ENCODE data around the gene RAMP3.

The RAMP3 gene

DNA sequence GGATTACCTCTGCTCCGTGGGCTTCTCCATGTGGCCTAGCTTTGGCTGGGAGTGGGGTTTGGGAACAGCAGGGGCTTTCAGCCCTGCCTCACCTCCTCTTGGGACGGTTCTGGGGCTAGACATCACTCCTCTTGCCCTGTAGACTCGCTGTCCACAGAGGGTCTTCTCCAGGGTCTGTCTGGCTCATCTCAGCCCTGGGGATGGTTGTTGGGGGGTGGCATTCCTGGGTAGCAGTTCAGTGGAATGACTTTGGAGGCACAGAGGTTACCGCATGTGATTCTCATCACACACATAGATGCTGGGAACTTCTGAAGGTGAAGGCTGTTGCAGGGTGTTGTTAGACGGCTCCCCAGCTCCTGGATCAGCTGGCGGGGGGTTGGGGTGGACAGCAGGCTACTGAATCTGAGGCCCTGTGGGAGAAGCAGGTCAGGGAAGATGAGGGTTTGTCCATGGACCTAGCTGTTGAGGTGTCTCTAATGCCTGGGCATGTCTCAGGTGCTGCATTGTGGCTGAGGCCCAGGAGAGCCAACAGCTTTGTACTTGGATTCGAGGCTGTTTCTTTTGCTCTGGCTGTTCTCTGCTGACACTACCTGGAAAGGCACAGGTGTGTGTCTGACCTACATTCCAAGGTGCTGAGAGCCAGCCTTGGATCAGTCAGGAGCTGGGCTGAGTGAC is 23.8 kb downstream of the RAMP3 start:
- DNase-seq, result no peak

DNA sequence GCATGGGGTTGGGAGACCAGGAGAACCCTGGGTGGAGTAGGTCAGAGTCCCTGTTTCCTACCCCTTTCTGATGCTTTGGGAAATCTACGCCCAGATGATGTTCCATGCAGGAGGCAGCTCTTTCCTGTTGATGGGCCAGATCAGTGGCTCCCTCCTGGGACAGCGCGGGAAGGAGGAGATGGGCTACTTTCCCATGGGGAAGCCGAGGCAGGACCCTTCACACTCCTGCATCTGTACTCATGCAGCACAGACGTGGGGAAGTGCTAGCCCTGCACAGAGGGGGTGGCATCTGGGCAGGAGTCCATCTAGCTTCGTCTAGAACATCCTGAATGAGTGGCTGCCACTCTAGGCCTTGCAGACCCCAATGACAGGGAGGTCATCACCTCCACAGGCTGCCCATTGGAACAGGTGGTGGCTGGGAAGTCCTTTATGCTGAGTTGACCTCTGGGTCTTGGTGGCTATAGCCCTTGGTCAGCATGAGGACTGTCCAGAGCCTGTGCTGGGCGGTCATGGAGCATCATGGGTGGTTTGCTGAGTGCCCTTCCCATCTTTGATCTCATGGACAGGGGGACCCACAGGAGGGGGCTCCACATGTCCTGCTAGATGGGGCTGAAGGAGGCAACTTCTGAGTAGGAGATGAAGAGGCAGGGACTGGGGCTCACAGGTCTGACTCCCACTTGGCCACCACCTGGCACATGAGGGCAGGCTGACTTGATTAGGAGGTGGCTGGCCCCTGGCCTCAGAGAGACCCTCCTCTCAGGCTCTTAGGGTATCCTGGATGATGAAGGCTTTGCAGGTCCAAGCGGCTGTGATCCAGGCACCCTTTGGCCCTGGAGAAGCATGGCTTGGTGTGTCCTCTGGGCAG is 24.6 kb downstream of the RAMP3 start:
- DNase-seq, result no peak

DNA sequence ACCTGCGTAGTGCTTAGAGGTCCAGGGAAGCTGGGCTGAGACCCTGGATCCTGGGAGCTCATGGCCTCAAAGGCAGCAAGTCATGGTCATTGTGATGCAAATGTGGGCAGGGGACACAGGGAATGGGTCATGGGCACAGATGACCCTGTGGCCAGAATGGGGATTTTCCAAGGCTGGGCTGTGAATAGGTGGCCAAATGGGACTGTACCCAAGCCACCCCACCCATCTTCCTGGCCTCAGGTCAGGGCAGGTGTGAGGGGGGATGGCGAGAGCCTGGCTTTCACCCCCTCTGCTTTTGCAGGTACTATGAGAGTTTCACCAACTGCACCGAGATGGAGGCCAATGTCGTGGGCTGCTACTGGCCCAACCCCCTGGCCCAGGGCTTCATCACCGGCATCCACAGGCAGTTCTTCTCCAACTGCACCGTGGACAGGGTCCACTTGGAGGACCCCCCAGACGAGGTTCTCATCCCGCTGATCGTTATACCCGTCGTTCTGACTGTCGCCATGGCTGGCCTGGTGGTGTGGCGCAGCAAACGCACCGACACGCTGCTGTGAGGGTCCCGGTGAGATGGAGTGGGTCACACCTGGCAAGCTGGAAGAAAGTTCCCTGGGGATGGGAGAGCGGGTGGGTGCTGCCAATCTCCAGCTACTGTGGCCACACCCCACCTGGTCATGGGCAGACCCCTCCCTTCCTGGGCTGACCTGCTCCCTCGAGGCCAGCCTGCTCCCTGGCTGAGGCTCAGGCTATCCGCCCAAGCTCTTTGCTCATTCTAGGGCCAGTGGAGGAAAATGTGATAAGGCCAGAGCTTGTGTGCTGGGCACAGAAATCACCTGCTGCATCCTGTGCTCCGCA is 25.5 kb downstream of the RAMP3 start:
- DNase-seq, result no peak

DNA sequence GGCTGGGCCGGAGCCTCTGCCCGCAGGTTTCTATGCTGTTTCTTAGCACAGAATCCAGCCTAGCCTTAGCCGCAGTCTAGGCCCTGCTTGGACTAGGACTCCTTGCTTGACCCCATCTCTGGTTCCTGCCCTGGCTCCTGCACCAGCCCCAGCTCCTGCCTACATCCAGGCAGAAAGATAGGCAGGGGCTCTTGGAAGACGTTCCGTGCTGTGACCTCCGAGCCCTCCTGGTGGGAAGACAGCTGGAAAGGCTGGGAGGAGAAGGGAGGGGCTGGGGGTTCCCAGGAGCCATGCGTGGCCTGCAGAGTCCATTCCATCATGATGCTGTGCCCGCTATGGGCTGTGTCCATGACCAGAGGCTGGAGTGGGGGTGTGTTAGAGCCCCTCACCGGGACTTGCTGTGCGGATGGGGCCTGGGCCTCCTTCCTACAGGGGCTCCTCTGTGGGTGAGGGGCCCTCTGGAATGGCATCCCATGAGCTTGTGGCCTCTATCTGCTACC is 26.2 kb downstream of the RAMP3 start:
- no peak for DNase-seq

DNA sequence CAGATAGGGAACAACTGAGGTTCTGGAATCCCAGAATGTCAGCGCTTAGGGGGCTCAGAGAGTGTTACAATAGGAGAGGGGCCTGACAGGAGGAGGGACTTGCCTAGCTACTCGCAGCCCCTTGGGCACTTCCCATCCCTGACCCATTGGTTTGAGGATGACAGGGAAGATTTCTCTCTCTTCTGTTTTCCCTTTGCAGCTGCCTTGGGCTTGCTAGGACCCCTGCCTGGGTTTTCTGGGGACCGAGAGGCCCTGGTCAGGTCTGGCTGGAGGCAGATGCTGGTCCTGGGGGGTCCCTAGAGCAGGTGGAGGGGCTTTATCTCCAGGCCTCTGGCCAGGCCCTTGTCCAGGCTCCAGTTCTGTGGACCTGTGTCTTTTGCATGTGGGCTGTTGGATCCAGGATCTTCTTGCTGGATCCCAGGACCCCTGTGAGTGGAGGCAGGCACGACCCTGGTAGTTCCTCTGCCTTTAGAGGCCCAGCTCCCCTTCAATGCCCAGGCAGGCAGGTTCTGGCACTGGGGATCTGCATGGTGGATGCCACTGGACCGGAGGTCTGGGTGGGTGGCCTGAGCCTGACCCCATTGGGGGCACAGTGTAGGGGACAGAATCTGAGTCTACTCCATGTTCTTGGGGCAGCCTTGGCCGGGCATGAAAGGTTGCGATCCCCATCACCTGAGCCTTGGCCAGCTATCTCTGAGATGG is 26.9 kb downstream of the RAMP3 start:
- DNase-seq, result no peak

DNA sequence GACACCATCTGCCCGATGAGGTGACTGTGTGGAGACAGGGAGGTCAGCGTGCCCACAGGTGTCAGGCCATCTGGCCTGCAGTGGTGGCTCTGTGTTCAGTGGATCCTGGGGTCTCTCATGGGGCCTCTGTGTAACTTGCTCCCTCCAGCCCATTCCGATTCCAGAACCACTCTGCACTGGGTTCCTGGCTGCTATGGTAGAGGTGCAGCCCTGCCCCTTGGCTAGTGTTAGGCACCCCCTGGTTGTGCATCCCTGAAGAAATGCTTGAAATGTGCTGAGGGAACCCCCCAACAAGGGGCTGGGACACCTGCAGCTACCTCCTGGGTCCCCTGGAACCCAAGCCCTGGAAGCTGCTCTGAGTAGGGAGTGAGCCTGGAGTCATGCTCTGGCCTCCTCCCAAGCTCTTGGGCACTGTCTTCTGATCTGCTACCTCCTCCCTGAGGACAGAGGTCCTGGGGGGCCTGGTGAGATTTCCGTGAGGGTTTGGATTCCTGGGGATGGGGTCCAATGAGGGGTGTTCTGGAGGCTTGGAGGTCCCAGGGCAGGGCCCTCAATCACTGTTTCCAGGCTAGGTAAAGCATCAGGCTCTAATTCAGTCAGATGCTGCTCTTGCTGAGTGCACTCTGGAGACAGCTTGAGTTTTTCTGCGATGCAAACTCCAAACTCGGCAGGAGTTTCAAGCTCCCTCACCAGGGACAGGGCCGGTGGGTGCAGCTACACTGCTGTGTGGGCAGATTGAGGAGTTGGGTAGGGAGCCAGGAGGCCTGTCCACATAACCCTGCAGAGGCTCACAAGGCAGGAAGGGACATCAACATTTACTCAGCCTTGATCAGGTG is 27.7 kb downstream of the RAMP3 start:
- DNase-seq, result no peak

DNA sequence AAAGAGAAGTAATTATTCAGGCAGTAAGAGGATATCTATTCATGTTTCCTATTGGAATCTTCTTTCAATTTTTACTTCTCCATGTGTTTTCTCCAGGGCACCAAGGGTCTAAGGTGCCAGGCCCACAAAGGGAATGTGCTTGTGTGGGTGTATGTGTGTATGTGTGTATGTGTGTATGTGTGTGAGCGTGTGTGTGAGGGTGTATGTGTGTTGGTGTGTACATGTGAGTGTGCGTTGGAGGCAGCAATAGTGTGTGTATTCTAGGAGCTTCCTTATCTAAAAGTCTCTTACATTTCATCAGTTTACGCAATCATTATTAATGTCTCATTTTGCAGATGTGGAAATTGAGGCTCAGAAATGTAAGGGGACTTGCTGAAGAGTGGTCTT is 28.3 kb downstream of the RAMP3 start:
- no peak for DNase-seq

DNA sequence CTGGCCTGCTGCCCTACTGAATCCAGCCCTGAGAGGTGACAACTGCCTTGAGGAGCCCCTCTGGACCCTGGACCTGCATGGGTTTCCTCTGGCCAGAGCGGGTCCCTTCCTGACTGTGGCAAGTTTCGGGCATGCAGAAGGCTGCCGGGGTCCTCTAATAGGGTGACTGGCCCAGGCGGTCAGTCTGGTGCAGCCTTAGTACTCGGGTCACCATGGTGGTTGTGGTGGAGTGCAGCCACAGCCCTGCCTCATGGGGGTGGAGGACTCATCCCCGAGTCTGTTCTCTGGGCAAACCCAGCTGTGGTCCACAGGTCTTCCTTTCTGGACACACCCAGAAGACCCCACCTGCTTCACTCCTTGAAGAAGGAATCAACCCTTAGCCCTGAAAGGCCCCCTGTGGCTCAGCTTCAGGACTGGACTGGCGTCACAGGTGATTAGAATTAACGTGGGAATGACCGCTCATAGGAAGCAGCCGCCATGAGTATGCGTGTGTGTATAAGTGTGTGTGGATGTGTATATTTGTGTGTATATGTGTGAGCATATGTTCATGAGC is 28.7 kb downstream of the RAMP3 start:
- no peak for DNase-seq

DNA sequence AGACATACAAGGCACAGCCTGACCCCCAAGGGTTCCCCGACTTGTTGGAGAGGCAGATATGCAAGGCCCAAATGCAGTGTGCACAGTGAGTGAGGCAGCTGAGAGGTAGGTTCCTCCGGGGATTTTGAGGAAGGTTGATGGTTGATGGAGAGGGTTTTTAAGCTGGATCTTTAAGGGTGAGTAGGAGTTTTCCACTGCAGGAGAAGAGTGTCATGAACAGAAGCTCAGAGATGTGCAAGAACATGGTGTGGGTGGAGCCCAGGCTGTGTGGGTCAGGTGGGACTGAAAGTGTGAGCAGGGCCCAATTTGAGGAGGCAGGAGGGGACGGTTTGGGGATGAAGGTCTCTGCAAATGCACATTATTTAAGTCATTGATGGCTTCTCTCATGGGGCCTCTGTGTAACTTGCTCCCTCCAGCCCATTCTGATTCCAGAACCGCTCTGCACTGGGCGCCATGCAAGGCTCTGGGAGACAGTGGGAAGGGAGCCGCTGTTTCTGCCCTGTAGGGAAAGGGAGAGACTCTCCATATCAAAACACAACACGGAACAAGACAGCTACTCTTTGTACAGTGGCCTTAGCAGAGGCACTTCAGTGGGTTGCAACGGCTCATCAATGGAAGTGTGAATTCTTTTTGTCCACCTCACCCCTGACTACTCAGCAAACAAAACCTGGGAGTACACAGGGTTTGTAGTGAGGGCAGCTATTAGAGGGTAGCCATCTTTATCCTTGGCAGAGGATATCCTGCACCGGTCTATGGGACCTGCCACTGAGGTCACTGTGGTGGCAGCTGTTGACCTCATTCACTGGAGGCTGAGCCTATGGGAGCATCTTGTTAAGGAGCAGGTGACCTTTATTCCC is 29.7 kb downstream of the RAMP3 start:
- no peak for DNase-seq

DNA sequence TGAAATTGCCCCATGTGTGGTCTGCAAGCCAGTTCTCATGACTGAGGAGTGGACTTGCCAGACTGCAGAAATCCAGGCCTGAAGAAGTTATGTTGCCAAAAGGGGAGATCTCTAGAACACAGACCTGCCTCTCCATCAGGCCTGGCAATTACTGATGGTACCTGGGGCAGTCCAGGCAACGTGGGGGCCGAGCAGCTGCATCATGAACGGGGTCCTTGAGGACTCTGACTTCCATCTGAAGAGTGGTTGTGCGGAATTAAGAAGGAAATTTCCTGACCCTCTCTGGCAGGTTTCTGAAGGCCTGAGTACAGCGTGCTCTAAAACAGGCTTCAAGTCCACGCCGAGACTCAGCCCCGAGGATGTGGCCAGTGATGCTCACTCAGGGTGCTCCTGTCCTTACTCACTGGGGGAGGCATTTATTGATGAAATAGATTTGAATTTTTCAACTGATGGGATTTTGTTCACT is 30.4 kb downstream of the RAMP3 start:
- no peak for DNase-seq

DNA sequence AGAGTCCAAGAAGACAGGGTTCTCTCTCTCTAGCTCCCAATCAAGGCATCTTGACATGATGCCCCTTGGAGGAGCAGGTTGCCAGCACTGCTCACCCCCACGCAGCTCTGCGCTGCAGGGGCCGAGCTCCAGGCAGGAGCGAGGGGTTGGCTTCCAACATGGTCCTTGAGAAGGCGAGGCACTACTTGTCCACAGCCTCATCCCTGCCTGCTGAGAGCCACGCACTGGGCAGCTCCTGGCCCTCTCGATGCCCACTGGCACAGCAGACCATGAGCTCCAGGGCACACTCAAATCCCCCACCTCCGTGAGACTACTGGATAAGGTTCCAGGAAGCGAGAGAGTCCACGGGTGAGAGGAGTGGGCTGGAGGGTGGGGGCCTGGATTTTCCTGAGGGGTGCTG is 31.1 kb downstream of the RAMP3 start:
- no peak for DNase-seq

DNA sequence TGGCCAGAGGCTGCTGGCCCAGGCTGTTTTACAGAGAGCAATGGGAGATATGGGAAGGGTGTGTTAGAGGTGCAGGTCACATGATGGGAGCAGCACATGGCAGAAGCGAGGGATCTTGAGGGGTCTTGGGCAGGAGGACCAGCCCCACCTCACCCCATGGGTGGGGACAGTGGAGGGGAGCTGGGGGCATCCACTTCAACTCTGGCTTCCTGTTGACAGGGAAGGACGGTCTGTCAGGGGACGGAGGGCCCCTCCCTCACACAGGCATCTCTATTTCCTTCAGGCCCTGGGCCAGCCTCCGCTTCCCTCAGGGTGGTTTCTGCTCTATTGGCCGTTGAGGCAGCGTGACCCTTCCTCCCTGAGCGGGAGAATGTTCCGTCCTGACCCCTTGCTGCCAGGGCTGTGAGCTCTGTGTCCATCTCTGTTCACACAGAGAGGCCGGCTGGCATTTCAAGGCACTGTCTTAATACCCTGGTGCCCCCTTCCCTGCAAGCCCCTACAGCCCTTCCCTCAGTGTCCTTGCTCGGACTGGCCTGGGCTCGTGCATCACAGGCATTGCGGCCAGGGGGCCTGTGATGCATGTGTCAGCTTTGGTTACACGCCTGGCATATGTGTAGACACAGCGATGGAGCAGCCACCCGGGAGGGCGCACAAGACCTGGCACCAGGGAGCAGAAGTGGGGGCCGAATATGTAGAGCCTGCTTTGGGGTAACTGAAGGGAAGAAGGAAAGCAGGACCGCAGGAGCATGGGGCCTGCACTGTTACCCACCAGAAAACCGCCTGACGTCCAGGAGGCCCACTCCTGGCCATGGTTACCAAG is 31.8 kb downstream of the RAMP3 start:
- no peak for DNase-seq

DNA sequence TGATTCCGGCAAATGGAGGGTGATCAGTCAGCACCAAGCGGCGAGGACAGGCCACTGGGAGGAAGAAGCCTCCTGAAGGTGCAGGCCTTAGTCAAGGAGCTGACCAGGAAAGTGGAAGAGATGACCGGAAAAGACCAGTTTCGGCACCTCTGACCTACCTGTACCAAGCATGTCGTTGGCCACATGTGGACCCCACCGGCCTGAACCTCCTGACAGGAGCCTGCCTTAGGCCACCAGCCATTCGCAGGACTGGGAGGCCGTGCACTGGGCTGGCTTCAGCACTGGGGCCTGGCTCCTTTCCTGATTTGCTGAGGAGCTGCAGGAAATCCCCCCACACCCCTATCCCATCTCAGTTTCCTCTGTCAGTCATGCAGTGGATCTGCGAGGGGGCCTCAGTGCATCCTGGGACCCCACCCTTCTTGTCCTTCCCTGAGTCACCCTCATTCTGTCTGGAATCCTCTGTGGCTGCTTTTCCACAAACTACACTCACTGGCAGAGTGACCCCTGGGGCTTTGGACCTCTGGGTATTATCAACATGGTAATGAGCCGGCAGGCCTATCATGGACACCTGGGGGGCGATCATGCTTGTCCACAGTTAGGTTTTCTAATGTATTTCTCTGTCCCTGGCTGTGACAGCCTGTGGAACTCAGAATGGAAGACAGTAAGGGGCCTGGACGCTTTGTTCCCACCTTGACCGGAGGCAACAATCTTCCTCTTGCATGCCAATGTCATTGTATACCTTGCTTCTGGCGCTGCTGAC is 33.0 kb downstream of the RAMP3 start:
- DNase-seq, result no peak

DNA sequence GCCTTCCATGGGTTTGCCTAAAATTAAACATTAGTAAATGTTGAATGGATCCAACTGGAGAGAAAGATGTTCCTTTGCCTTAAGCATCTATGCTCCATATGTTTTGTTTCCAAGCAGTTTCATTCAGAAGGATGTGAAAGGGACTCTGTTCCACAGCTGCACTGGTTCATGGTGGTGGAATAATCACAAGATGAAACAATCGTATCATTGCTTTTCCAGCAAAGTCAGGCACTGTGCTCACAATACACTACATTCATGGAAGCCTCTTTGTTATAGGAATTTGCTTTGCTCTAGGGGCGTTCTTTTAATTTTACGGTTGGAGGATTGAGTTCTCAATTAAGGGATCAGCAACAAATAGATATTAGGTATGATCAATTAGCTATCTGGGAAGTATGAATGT is 33.8 kb downstream of the RAMP3 start:
- no peak for DNase-seq

DNA sequence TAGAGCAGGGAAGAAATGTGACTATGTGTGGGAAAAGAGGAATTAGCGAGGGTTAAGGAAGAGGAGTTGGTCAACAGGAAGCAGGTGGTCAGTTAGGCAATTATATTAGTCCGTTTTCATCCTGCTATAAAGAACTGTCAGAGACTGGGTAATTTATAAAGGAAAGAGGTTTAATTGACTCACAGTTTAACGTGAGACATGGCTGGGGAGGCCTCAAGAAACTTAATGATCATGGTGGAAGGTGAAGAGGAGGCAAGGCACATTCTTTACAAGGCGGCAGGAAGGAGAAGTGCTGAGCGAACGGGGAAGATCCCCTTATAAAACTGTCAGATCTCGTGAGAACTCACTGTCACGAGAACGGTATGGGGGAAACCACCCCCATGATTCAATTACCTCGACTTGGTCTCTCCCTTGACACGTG is 35.0 kb downstream of the RAMP3 start:
- peak; percentile 67 for DNase-seq

DNA sequence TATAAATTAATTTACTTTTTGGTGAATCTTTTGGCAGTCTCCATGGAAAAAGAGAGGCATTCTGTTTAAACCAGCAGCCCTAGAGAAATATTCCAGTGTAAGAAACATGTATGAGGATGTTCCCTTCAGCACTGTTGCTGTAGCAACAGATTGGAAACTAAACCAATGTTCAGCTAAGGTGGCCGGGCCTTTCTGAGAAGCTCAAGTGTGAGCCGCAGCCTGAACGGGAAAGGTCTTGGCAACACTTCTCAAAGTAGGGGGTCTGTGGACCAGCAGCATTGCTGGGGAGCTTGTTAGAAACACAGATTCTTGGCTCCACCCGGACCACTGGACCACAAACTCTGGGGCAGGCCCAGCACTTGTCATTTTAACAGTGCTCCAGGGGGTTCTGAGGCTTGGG is 36.2 kb downstream of the RAMP3 start:
- DNase-seq, result no peak

DNA sequence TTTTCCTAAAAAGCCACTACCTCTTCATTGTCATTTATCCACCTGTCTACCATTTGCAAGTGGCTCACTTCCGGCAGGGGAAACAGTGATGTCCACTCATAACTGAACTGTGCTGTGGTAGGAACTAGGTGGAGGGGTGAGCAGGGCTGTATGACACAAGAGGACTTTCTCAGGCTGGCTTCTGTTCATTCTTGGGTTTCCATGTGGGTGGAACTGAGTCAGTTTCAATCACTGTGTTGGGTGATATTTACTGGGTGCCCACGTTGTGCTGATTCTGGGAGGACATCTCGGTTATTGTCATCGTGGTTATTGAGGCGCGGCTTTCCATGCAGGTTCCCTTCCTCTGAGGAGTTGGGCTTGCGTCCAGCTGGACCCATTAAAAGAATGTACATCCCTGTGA is 38.8 kb downstream of the RAMP3 start:
- peak; percentile 18 for DNase-seq

DNA sequence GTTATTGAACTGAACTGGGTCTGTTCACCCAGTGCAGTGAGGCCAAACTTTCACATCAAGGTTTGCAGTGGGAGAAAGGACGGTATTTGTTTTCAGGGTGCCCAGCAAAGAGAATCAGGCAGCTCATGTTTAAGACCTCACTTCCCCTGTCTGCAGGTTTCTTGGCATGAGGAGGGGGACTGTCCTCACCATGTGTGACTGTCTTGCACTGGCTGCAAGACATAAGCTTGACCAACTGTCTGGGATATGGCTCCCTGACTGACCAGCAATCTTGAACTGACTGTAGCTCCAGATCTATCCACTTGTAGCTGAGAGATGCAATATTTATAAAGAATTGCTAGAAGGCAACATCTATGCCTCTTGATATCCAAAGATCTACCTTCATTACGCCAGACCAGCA is 39.9 kb downstream of the RAMP3 start:
- no peak for DNase-seq

DNA sequence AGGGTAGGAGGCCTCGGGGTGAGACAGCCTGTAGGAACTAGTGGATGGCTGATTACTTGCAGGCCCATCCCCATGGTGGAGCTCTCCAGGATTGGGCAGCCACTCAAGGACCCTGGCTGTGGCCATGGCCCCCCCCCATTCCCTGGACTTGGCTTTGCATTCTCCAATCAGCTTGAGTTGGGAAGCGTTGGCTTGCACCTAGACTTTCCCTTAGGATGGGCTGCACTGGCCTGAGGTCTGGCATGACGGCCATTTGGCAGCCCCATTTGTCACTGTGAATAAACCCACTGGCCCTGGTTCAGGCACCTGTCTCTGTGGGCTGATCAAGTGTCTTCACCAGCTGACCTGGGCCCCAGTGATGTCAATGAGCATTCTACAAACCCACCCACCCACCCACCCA is 41.4 kb downstream of the RAMP3 start:
- DNase-seq, result no peak
